Neural crest cell (in vitro differentiated cells): ENCODE measurements around the gene SLC13A2. TPM values are rescaled to one million over a fixed set of nuclear protein-coding genes. Genes with fewer than 3 reads are reported as not detected.

Experiments
- DNase-seq: peaks from one replicate; pipeline ENCODE4 v3.0.0; 2021; ENCODE audit warnings: low read depth, mixed read lengths, low spot score
- H3K27ac Mint-ChIP-seq: one replicate; pipeline ENCODE4 v1.8.0; 2021; ENCODE audit warnings: mild to moderate bottlenecking, mixed read lengths; ENCODE audit not compliant: unreplicated experiment
- H3K27me3 Mint-ChIP-seq: 2 replicates; pipeline ENCODE4 v1.8.0; 2021; ENCODE audit warnings: low read depth, mild to moderate bottlenecking, mixed read lengths
- H3K36me3 Mint-ChIP-seq: 2 replicates; pipeline ENCODE4 v1.8.0; 2021; ENCODE audit warnings: low read depth, mild to moderate bottlenecking, mixed read lengths
- H3K4me1 Mint-ChIP-seq: 2 replicates; pipeline ENCODE4 v1.8.0; 2021; ENCODE audit warnings: mixed read lengths
- H3K4me3 Mint-ChIP-seq: one replicate; pipeline ENCODE4 v1.8.0; 2021; ENCODE audit warnings: mild to moderate bottlenecking, mixed read lengths
- H3K9me3 Mint-ChIP-seq: 2 replicates; pipeline ENCODE4 v1.8.0; 2021; ENCODE audit warnings: mixed read lengths
- CTCF ChIP-seq: fragments of 200-600 bp; sonication (generic); conservative IDR thresholded peaks from 2 replicates; pipeline ENCODE4 v1.5.0; 2021; ENCODE audit warnings: antibody characterized with exemption, mild to moderate bottlenecking
- total RNA-seq: library from RNA; stranded (reverse); gene quantifications from 2 replicates; pipeline ENCODE4 v1.2.1, GENCODE V29; 2021

SLC13A2 gene
- total RNA-seq, 1 donor from 2014 or later: not detected

- Mint-ChIP-seq H3K27ac (no peak overlapping the region), H3K36me3 (no peaks in the 10 kb centered on the region), H3K4me3 (no peak overlapping the region), H3K4me1 (peaks cover 24% of the 10 kb centered on the region), H3K27me3 (no peaks in the 10 kb centered on the region), H3K9me3 (no peaks in the 10 kb centered on the region)
- DNase-seq: no peak
- TF ChIP-seq CTCF: no peak
Measured at GRCh38 chr17:28547096-28547622, 73.7 kb downstream of the SLC13A2 start.

Other genes starting within 250 kb of the SLC13A2 start
- gene TMEM97, start 154.4 kb upstream of the SLC13A2 start, total RNA-seq: 276 and 298 TPM in 2 replicates
- gene IFT20, start 138.2 kb upstream of the SLC13A2 start, total RNA-seq: 14.0 and 15.9 TPM in 2 replicates
- 38.2 and 38.8 TPM in 2 replicates for gene TNFAIP1, start 137.9 kb upstream of the SLC13A2 start, total RNA-seq
- gene POLDIP2, start 116.1 kb upstream of the SLC13A2 start, total RNA-seq: 75.5 and 78.2 TPM in 2 replicates
- not detected in 2 replicates for gene SEBOX, start 108.4 kb upstream of the SLC13A2 start, total RNA-seq
- gene VTN, start 103.3 kb upstream of the SLC13A2 start, total RNA-seq: 0.40 and 0.68 TPM in 2 replicates
- 47.5 and 52.5 TPM in 2 replicates for gene SARM1, start 102.0 kb upstream of the SLC13A2 start, total RNA-seq
- 16.8 and 17.5 TPM in 2 replicates for gene SLC46A1, start 67.4 kb upstream of the SLC13A2 start, total RNA-seq
- not detected in 2 replicates for gene FOXN1, start 32.7 kb downstream of the SLC13A2 start, total RNA-seq
- gene UNC119, start 79.0 kb downstream of the SLC13A2 start, total RNA-seq: 59.1 and 63.5 TPM in 2 replicates
- gene PIGS, start 97.9 kb downstream of the SLC13A2 start, total RNA-seq: 63.5 and 71.1 TPM in 2 replicates
- gene ALDOC, start 103.3 kb downstream of the SLC13A2 start, total RNA-seq: 16.1 and 22.2 TPM in 2 replicates
- 147 and 151 TPM in 2 replicates for gene SPAG5, start 125.4 kb downstream of the SLC13A2 start, total RNA-seq
- 31.0 and 34.2 TPM in 2 replicates for gene RSKR, start 140.5 kb downstream of the SLC13A2 start, total RNA-seq
- gene BLTP2, start 171.5 kb downstream of the SLC13A2 start, total RNA-seq: 175 and 191 TPM in 2 replicates
- 47.4 and 48.2 TPM in 2 replicates for gene SDF2, start 188.3 kb downstream of the SLC13A2 start, total RNA-seq
- gene SUPT6H, start 188.6 kb downstream of the SLC13A2 start, total RNA-seq: 70.0 and 72.2 TPM in 2 replicates
- gene PROCA1, start 238.2 kb downstream of the SLC13A2 start, total RNA-seq: 11.7 and 12.5 TPM in 2 replicates
- gene RAB34, start 244.2 kb downstream of the SLC13A2 start, total RNA-seq: 83.5 and 87.4 TPM in 2 replicates
- 1,750 and 1,862 TPM in 2 replicates for gene RPL23A, start 246.3 kb downstream of the SLC13A2 start, total RNA-seq